GM21717 (cell line): ENCODE results near the gene PIAS2.
"Not testable (repeated sequence)": the region's sequence is repeated elsewhere in the genome, so short reads cannot be mapped to it uniquely, and the experiment has no call there.

Experiments used
- ATAC-seq: cut with Tn5 transposase; IDR thresholded peaks from one replicate; pipeline ENCODE4 v1.9.1; 2021; ENCODE audit warnings: mild to moderate bottlenecking, moderate library complexity; ENCODE audit not compliant: unreplicated experiment

The PIAS2 gene

DNA sequence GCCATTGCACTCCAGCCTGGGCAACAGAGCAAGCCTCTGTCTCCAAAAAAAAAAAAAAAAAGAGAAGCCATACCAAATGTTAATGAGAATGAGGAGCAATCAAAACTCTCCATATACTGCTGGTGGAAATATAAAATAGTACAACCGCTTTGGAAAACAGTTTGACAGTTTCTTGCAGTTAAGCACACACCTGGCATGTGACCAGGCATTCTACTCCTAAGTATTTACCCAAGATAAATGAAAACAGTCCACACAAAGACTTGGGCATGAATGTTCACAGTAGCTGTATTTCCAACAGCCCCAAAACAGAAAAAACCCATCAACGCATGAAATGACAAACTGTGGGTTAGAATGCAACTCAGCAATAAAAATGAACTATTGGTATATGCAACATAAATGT is 84.5 kb downstream of the PIAS2 start:
- no peak for ATAC-seq

DNA sequence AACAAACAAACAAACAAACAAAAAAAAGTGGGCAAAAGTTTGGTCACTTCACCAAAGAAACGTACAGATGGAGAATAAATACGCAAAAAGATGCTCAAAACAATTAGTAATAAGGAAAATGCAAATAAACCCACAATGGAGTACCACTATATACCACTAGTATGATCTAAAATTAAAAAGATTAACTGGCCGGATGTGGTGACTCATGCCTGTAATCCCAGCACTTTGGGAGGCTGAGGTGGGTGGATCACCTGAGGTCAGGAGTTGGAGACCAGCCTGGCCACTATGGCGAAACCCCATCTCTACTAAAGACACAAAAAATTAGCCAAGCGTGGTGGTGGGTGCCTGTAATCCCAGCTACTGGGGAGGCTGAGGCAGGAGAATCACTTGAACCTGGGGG is 84.9 kb downstream of the PIAS2 start:
- ATAC-seq: not testable (repeated sequence)

DNA sequence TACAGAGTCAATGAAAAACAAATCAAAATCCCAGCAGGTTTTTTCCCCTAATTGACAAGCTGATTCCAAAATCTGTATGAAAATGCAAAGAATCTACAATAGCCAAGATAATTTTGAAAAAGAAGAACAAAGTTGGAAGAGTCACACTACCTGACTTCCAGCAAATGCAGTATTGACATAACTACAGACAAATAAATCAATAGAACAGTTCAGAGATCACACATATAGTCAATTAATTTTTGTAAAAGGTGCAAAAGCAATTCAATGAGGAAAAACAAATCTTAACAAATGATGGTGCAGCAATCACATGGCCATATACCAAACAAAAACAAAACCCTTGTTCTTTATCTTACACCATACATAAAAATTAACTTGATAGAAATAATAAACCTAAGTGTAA is 85.9 kb downstream of the PIAS2 start:
- ATAC-seq: no peak

DNA sequence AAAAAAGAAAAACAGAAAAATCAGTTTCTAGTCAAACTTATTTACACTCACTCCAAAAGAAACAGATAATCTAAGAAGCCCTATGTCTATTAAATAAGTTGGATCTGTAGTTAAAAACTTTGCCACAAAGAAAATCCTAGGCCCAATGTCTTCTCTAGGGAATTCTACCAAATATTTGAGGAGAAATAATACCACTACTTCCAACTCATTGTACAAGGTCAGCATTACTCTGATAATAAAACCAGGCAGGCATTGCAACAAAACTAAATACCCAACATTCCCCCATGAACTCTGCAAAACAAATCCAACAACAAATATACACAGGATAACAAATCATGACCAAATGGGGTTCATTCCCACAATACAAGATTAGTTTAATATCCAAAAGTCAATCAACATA is 86.7 kb downstream of the PIAS2 start:
- ATAC-seq: no peak

DNA sequence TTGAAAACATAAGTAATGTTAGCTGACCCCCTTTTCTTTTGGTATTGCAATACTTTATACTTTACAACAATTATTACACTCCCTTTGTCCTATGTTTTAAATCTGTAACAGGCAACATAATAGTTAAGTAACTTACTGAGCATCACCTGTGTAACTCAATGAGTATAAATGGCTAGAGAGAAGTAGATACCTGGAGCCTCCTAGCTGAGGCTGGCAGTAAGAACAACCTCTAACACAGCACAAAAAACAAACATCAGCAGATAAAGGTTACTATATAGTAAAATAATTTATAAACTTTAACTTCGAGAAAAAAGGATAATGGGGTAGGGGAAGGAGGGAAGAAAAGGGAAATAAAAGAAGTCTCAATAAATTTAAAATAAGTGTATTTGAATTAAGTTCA is 87.4 kb downstream of the PIAS2 start:
- ATAC-seq: no peak

DNA sequence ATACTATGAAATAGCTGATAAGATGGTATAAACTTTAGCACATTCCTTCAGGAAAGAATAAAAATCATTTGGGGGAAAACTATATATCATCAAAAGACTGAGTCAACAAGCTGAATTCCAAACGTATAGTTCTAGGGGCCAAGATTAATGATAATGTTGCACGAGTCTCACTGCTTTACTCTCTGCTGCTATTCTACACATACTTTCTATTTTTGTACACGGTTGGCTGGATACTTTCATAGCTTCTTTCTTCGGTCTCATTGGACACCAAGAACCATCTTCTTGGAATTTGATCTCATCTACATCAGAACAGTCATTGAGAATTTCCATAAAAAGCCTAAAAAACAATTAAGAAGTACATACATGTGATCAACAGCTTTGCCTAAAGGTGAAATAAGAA is 87.8 kb downstream of the PIAS2 start:
- ATAC-seq: no peak

DNA sequence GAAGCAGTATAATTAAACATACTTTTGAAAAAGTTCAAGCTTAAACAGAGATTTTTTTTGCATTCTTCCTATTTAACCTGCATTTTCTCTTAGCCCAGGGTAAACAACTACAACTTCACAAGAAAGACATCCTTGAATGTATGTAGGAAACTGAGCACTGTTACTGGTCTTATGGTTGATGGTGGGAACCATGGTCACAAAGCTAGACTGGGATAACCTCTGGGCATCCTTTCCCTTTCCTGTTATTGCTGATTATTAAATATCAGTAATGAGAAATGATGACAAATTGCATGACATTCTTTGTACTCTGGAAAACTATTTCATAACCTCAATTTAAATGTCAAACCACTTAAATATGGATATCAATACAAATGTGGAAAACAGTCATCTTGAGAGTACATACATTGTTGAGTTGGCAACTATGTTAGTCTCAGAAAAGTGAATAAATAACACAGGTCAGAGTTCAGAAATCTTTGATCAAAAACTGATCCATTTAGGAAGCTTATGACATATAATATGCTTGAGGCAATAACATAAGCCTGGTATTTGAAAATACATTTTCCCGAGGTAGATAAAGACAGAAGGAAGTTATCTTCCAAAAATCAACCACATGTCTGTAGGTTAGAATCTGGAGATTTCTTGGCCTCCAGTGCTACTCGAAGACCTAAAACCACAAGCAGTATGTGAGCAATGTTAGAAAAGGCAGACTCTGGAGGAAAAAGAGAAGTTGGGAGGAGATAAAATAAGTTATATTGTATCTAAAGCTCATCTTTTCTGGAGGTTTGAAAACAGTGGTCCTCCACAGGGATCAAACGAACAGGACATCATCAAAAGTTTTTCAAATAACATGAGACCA is 95.2 kb downstream of the PIAS2 start:
- no peak for ATAC-seq

DNA sequence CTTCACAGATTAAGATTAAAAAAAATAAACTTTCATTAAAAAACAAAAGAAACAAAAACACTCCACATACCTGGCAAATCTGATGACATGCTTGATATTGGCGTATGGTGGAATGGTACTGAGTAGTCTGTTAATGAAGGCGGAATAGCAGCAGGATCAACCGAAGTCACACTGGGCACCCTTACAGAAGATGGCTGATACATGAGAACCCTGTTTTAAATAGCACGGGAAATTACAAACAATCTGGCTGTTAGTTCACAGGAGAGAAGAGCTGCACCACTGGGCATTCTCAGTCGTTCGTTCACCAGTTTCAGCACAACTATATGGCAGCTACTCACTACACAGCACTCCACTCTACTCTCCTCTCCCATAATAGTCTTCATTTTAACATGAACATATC is 96.4 kb downstream of the PIAS2 start:
- no peak for ATAC-seq

DNA sequence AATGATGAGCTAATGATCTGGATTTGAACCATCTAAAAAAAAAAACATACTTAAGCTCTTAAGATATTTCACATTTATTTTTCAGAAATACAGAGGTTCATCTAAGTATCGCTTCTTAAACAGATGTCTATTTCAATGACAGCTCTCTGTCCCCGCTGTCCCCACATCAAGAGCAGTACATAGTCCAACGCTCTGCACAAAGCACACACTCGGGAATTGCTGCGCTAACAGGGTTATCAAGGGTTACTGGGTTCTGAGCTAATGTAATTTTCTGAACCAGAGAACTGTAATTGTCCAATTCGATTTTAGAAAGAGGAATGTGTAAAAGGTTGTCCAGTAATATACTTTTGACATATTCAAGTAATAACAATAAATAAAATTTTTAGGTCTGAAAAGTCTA is 101.6 kb downstream of the PIAS2 start:
- no peak for ATAC-seq

DNA sequence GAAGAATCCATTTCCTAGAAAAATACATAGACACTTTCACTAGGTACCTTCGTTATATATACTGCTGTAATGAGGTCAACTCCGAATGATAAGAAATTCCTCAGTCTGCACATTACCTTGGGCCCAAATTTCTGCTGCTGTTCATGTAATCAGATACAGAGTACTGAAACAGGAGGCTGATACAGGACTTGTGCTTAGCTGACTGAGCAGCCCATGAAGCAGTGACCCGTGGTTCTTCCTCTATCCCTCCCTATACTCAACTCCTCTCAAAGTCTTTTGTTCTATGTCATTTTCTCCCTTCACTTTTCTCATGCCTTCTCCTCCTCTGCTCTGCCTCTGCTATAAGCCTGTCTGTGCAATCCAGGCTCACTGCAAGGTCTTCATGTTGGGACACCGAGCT is 102.9 kb downstream of the PIAS2 start:
- ATAC-seq: no peak

DNA sequence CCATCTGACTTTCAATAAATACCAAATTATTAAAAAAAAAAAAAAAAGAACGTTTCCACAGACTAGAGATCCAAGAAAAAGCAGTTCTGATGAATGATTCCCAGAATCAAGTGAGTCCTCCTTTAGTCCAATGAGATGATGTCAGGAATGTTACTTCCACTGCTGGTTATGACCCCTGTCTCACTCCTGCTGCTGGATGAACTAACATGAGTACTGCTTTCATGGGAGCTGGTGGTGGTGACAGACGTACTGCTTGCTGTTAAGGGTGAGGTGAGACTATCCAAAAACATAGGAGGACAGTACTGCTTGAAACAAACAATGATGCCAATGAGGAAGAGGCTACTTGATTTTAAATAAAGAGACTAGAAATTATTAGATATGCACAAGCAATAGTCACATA is 105.0 kb downstream of the PIAS2 start:
- ATAC-seq: no peak

DNA sequence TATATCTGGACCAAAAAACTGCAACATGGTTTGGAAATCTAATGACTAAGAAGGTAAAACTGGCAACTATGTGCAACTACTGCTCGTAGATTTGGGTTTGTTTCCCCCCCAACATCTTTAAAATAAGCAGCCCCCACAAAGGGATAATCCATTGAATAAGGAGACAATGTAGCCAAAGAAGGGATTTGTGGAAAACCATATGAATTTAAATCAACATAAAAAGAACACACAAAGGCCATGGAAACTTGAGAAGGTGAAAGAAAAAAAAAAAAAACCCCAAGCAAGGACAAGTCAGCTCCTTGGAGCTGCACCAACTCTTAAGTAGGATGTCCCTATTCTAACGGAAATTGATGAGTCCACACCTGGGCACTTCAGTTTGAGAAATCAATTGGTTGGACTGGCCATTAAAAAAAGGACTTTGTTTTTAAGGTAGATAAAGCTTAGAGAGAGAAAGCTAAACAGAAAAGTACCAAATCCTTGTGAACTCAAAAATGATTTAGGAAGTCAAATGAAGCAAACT is 106.8 kb downstream of the PIAS2 start:
- no peak for ATAC-seq

DNA sequence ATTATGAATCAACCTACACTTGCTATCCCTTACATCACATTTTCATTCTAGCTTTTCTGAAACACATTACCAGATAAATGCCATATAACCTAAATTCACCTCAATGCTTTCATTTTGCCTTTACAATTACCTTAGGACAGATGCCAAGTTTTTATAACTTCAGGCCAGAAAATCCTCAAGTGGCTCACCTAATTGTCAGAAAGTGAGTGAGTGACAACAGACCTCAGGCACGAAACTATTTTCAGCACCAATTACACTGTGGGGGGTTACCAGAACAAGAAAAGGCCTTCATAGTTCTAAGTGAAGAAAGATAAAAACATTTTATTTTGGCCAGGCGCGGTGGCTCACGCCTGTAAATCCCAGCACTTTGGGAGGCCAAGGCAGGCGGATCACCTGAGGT is 108.2 kb downstream of the PIAS2 start:
- no peak for ATAC-seq

DNA sequence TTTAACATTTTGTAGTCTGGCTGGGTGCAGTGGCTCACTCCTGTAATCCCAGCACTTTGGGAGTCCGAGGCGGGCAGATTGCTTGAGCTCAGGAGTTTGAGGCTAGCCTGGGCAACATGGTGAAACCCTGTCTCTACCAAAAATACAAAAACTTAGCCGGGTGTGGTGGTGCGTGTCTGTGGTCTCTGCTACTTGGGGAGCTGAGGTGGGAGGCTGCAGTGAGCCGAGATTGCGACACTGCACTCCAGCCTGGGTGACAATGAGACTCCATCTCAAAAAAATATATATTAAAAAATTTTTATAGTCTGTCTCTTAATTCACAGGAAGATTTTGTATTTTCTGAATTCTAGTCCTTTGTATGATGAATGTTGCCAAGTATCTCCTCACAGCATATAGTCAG is 121.4 kb downstream of the PIAS2 start:
- not testable (repeated sequence) for ATAC-seq

DNA sequence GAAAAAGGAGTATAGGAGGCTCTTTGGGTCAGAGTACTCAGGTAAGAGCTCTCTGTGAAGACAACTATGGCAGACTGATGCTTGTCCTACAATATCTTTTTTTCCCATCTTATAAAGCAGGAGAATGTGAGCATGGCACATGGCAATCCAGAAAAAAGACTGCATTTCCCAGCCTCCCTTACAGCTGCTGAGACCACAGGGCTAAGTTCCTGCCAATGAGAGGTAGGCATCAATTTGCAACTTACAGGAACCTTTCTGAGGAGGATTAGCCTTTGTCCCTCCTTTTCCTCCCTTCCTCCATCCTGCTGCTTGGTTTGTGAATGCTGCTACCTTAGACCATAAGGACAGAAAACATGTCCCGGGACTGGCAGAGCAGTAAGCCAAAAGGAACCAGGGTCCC is 122.7 kb downstream of the PIAS2 start:
- no peak for ATAC-seq

DNA sequence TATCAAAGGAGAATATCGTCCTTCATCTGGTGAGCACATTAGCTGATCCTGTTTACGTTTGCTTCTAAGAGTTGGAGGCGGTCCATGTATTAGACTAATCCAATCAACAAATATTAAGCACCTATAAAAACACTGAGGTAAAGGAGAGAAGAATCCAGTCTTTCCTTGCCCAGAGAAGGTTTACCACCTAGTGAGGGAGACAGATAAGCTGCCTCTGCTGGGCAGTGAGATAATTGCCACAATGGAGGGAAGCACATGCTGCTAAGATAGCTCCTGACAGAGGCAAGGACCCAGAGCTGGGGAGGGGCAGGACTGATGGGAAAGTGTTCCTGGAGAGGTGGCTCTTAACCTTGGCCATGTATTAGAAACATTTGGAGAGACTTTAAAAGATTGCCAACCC is 123.7 kb downstream of the PIAS2 start:
- no peak for ATAC-seq

DNA sequence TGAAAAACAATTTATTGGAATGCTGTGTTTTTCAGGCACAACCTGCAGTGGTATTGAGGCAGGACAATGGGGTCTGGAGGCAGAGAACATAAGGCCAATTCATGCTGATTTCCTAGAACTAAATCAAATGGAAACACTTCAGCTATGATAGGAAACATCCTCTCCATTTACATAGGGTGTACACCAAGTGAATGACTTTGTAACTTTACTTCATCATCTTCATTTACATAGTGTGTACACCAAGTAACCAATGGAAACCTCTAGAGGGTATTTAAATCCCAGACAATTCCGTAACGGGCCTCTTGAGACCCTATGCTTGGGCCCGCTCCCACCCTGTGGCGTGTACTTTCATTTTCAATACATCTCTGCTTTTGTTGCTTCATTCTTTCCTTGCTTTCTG is 128.2 kb downstream of the PIAS2 start:
- ATAC-seq: no peak

DNA sequence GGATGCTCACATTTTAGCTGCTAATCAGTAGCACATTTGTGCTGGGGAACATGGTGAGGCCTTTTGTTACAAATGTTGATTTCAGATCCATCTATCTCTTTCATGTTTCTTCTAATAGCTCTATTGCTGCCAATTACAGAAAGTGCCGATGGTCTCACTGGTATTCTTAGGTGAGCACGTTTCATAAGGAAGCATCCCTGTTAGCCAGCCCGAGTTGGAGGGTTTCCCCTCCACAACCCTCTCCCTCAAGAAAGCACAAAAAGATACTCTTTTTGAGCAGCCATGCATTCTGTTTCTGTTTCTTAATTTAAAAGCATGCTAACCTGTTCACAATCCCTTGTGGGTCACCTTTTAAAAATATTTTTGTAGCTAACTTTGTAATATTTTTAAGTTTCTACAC is 129.6 kb downstream of the PIAS2 start:
- no peak for ATAC-seq

DNA sequence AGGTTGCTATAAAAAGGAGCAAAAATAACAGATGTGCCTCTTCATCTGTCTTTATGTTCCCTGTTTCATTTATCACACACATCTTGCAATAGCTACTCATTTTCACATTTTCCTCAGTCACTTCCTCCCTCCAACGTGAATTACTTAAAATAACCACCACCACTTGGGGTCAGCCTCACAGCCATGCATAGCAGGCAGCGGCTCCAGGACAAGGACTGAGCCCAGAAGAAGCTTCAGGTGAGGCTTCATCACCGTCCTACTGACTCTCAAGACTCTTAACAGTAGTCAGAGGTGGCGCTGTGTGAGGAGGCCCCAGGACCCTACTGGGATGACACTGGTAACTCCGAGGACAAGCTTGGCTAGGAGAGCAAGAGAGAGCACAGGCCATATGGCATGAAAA is 144.9 kb downstream of the PIAS2 start:
- ATAC-seq: no peak

DNA sequence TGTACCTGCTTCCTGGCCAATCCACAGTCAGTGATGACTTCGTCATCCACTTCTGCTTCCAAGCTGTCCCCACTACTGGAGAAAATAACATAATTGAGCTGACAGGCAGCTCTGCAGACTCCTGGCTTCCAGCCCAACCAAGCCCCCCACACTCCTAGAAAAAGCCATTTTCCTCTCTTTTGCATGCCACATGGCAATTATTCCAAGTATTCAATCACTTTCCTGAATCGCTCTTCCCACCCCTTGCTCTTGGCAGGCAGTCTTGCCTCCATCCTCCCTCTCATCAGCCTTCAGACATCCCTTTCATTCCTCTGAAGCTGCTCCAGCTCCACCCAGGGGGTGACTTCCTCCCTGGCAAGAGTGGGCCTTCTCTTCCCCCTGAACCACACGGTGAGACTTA is 146.2 kb downstream of the PIAS2 start:
- no peak for ATAC-seq

DNA sequence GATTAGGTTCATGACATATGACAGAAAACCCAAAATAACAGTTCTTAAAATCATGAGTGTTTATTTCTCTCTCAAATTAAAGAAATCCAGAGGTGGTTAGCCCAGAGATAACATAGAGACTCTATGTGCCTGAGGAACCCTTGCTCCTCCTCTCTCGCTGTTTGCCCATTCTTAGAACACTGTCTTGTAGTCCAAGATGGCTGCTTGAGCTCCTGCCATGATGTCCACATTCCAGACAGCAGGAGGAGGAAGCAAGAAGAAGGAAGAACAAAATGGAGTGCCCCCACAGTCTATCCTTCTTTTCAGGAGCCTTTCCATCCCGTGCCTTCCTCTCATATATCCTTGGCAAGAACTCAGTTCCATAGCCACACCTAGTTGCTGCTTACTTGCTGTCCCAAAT is 146.6 kb downstream of the PIAS2 start:
- no peak for ATAC-seq

DNA sequence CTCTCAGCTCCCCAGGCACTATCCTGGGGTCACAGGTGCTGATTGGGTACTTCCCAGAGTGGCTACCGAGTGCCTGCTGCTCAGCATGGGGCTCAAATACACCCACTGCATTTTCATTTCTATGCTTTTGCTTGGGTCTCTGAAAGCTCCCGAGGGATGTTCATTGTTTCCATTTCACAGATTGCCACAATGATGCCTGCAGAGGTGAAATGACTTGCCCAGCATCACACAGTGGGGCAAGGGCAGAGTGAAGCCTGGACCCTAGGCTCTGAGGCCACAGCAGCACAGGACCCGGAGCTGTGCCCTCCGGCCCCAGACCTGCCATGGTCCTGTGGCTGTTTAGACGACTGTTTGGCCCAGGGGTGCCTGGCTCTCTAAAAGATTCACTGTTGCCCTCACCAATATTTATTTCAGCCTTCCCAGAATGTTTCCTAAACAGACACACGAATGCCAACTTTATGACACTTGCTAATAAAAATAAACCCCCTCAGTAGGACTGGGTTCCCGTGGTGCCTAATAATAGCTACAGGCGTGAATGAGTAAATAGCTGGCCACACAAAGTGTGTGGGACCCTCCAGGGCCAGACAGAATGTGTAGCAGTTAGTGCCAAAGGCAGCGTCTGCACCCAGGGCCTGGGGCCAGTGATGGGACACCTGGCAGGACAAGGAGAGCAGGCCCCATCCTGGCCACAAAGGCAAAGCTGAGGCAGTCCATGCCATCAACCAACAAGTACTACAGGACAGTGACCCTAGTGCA is 149.0 kb downstream of the PIAS2 start:
- ATAC-seq: no peak
